Esophagus squamous epithelium (tissue), 4 donors: ENCODE data around the gene IRX5.

Source experiments
- CTCF ChIP-seq, 6 experiments: fragments of 450-650 bp in 4 of 6; fragments of 200-600 bp in 2 of 6; sonication (generic) in 2 of 6; IDR thresholded peaks; one replicate each; pipeline ENCODE4 v1.5.1; 2016 to 2019; ENCODE audit warnings: antibody characterized with exemption in 6 of 6, mild to moderate bottlenecking in 4 of 6, moderate library complexity in 4 of 6
- POLR2A ChIP-seq, 4 donors: fragments of 450-650 bp; IDR thresholded peaks; one replicate each; pipeline ENCODE4 v1.6.1; 2017; ENCODE audit warnings: antibody characterized with exemption in 4 of 4, mild to moderate bottlenecking in 4 of 4, moderate library complexity in 3 of 4

GRCh38 chr16:54937671-54938211, 7.1 kb downstream of the IRX5 start:
- TF ChIP-seq CTCF (IDR thresholded peaks at IDR 0.05) (no peak), POLR2A (IDR thresholded peaks at IDR 0.05) (no peak)
